ENCODE results near the gene NR6A1. TPM values are rescaled to one million over a fixed set of nuclear protein-coding genes. Genes with fewer than 3 reads are reported as not detected.

The NR6A1 gene
- polyA plus RNA-seq, 1 experiment = 0.10 TPM

DNA sequence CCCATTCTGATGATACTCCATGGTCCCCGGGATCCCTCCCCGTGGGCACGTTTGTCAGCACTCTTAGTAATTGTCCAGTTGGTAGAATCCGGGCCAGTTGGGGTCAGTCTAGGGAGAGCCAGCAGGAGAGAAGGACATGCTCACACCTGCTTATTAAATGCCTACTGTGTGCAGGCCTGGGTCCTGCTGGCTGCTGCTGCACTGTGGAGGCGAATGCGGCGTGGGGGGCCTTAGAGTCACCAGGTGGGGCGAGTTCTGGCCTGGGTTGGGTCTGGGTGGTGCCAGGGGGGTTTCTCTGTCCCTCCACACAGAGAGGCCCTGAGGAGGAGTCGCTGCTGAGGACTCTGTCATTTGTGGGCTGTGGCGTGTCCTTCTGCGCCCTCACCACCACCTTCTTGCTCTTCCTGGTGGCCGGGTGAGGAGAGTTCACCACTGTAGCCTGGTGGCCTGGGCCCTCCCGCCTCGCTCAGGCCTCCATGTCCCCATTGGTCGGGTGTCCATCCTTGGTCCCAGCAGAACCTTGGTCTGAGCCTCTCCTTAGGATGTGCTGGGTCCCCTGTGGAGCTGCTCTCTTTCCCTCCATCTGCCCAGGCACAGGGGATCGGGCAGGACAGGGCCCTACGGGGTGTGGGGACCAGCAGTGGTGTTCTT lies 303.6 kb downstream of the NR6A1 start:
- H3K9me3 ChIP-seq (ENCODE audit: control insufficient read depth, insufficient read depth, low read length) = no peaks in the 10 kb centered on the region
- no peak overlapping the region for H3K27ac ChIP-seq (ENCODE audit: low read depth, low read length)
- CTCF ChIA-PET = interaction anchor here (0.7 kb wide), 1 partner anchor 249 kb away, joined by 7 read pairs; no protein-coding TSS in a partner anchor
- TF ChIP-seq, protein P1, sequence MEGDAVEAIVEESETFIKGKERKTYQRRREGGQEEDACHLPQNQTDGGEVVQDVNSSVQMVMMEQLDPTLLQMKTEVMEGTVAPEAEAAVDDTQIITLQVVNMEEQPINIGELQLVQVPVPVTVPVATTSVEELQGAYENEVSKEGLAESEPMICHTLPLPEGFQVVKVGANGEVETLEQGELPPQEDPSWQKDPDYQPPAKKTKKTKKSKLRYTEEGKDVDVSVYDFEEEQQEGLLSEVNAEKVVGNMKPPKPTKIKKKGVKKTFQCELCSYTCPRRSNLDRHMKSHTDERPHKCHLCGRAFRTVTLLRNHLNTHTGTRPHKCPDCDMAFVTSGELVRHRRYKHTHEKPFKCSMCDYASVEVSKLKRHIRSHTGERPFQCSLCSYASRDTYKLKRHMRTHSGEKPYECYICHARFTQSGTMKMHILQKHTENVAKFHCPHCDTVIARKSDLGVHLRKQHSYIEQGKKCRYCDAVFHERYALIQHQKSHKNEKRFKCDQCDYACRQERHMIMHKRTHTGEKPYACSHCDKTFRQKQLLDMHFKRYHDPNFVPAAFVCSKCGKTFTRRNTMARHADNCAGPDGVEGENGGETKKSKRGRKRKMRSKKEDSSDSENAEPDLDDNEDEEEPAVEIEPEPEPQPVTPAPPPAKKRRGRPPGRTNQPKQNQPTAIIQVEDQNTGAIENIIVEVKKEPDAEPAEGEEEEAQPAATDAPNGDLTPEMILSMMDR (IDR thresholded peaks at IDR 0.05; ENCODE audit: low read depth, low read length) = no peak
- no peak for DNase-seq (ENCODE audit: low read depth, low spot score)
- no peak overlapping the region for H3K4me3 ChIP-seq (ENCODE audit: low read depth, low read length)
- peaks cover 32% of the 10 kb centered on the region for H3K27me3 ChIP-seq (ENCODE audit: control insufficient read depth, insufficient read depth, low read length)
- POLR2A ChIA-PET = no interaction called here

Small RNA genes within 50 kb of the gene (small RNA-seq; reads per million reads assigned to genes)
- gene MIR181A2 (ENCODE audit: insufficient read length, low read depth) (639 reads per million, percentile 95 among the genes with 10 or more reads in this experiment), gene MIR181B2 (ENCODE audit: insufficient read length, low read depth) (401 reads per million, percentile 93 among the genes with 10 or more reads in this experiment), gene RN7SL302P (ENCODE audit: insufficient read length, low read depth) (not detected)

Other genes with a start within 250 kb of the NR6A1 start
- 22.3 and 34.4 TPM in 2 replicates for gene OLFML2A, start 5.8 kb upstream of the NR6A1 start, polyA plus RNA-seq (2011; rRNA removed)
- not detected in 2 replicates for gene WDR38, start 82.1 kb upstream of the NR6A1 start, polyA plus RNA-seq (2011; rRNA removed)
- gene RPL35, start 90.6 kb upstream of the NR6A1 start, polyA plus RNA-seq (2011; rRNA removed) = 1,392 and 2,283 TPM in 2 replicates
- gene ARPC5L, start 90.8 kb upstream of the NR6A1 start, polyA plus RNA-seq (2011; rRNA removed) = 45.8 and 62.0 TPM in 2 replicates
- gene GOLGA1, start 169.8 kb upstream of the NR6A1 start, polyA plus RNA-seq (2011; rRNA removed) = 12.0 and 13.1 TPM in 2 replicates